Right lobe of liver (tissue), 6 donors: ENCODE results near the gene R3HDM2. TPM values are rescaled to one million over a fixed set of nuclear protein-coding genes. Genes with fewer than 3 reads are reported as not detected.

Source experiments
- ATAC-seq, 4 donors: fragments of 200-7000 bp; cut with Tn5 transposase; one replicate each; pipeline ENCODE4 v1.9.1; 2020; ENCODE audit warnings: mild to moderate bottlenecking in 4 of 4, moderate library complexity in 4 of 4
- DNase-seq, 3 donors: peaks; one replicate each; pipeline ENCODE4 v3.0.0-alpha.2; 2020
- H3K27ac ChIP-seq, 3 donors: fragments of 200-600 bp; one replicate each; pipeline ENCODE4 v1.8.0; 2022
- H3K27me3 ChIP-seq, 2 donors: fragments of 200-600 bp; one replicate each; pipeline ENCODE4 v1.8.0; 2022
- H3K36me3 ChIP-seq, 4 donors: fragments of 200-600 bp; sonication (generic) in 1 of 4; one replicate each; pipeline versions ENCODE4 v1.5.1 to v1.8.0; 2017 to 2022; ENCODE audit warnings: control low read depth in 1 of 4
- H3K4me1 ChIP-seq, 4 donors: fragments of 200-600 bp; sonication (generic) in 1 of 4; one replicate each; pipeline versions ENCODE4 v1.5.1 to v1.8.0; 2017 to 2022; ENCODE audit warnings: control low read depth in 1 of 4
- H3K4me3 ChIP-seq, 3 donors: fragments of 200-600 bp; one replicate each; pipeline ENCODE4 v1.8.0; 2022
- H3K9me3 ChIP-seq, 4 donors: fragments of 200-600 bp; sonication (generic) in 1 of 4; one replicate each; pipeline versions ENCODE4 v1.5.1 to v1.8.0; 2017 to 2022; ENCODE audit warnings: control low read depth in 1 of 4
- POLR2A ChIP-seq: fragments of 450-650 bp; IDR thresholded peaks from one replicate; pipeline ENCODE4 v1.6.1; 2017; ENCODE audit warnings: antibody characterized with exemption, mild to moderate bottlenecking
- WGBS: methylation state at CpG from one replicate; pipeline ENCODE4 v1.1.6; 2018; ENCODE audit warnings: low coverage, low lambda C conversion rate; ENCODE audit not compliant: insufficient coverage; ENCODE audit errors: missing lambda C conversion rate; 5-methylcytosine and 5-hydroxymethylcytosine counted together
- intact Hi-C, 2 donors: fragments of 100-400 bp; cut with DNase I; formaldehyde crosslinking; loops; one replicate each; pipeline versions ENCODE4 v1.11.2 to v1.14.1; 2022
- total RNA-seq, 6 experiments: library from RNA; depleted of rRNA in 2 of 6; stranded (reverse); fragments of >200 nt in 2 of 6; fragmentation: NEBNext Ultra II Directional in 3 of 6; extraction: Animal tissue kit (Norgen Biotek cat#: 25700) in 3 of 6; gene quantifications; one replicate each; pipeline versions ENCODE4 v1.1.0 to v1.2.4, GENCODE V29; 2016 to 2023
- TF ChIP-seq, protein P1 (sequence below), 4 donors: fragments of 200-600 bp in 3 of 4; fragments of 450-650 bp in 1 of 4; IDR thresholded peaks; one replicate each; pipeline versions ENCODE4 v1.5.1 to v1.8.0; 2016 to 2022; ENCODE audit warnings: antibody characterized with exemption in 4 of 4, mild to moderate bottlenecking in 2 of 4
- donor health status: DM: no; HTN: yes; CAD: no.
- donor health status: DM: no; HTN: no; CAD: no.
- donor health status: DM: no; HTN: no; CAD: no.
- donor health status: DM: no; HTN: yes; CAD: no.
- donor health status: DM: no; HTN: yes; CAD: no.

Gene R3HDM2
- total RNA-seq, 6 experiments from 2014 or later = 25.3 to 48.0 (median 35.9) TPM

DNA sequence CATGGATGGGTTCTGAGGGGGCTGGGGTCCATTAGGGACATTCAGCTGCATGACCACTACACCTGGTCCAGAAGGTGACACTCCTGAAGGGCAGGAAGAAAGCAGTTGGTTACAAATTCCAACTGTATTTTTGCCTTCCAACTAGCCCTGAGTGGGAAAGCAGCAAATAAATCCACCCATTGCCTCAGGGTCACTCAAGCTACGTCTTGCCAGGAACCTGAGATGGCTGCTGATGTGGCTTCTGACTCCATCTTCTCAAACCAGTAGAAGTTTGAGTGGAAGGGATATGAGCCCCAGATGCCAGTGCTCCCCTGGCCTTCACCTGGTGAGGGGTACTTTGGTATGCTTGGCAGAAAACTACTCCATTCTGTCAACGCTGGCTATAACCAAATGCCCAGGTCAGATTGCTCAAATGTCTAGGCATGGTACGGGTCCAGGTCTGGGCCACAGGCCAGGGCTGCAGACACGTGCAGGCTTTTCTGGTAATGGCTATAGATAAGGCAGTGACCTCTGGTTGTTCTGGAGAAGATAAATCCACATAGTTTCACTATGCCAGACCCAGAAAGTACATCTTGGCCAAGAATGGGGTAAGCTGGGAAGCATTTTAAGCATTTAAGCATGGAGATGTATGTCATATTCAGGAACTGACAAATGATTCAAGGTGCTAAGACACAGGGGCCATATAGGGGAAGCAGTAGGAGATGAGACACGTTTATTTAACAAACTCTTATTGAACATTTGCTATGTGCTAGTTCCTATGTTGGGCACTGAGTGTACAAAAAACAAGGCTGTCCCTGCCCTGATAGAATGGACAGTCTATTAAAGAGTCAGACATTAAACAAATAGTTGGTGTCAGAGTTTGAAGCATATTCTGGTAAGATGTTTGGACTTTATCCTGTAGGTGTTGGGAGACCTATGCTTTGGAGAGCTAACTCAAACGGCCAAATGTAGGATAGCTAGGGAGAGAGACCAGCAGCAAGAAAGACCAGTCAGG, 171.6 kb downstream of the R3HDM2 start:
- Histone ChIP-seq H3K27me3 (no peaks in the 10 kb centered on the region), H3K4me3 (peak overlapping the region in 2 of 3 donors; percentile 17 to 44), H3K27ac (peak overlapping the region; percentile 82 to 88 (median 87)), H3K9me3 (no peaks in the 10 kb centered on the region), H3K4me1 (peaks cover 0 to 63% (median 35%) of the 10 kb centered on the region in 4 donors), H3K36me3 (peaks cover 5 to 27% (median 16%) of the 10 kb centered on the region in 4 donors)
- ATAC-seq = peak; percentile 65 to 82 (median 76)
- peak; percentile 77 to 93 (median 88) for DNase-seq
- peak; percentile 78 for TF ChIP-seq POLR2A
- TF ChIP-seq, protein P1, sequence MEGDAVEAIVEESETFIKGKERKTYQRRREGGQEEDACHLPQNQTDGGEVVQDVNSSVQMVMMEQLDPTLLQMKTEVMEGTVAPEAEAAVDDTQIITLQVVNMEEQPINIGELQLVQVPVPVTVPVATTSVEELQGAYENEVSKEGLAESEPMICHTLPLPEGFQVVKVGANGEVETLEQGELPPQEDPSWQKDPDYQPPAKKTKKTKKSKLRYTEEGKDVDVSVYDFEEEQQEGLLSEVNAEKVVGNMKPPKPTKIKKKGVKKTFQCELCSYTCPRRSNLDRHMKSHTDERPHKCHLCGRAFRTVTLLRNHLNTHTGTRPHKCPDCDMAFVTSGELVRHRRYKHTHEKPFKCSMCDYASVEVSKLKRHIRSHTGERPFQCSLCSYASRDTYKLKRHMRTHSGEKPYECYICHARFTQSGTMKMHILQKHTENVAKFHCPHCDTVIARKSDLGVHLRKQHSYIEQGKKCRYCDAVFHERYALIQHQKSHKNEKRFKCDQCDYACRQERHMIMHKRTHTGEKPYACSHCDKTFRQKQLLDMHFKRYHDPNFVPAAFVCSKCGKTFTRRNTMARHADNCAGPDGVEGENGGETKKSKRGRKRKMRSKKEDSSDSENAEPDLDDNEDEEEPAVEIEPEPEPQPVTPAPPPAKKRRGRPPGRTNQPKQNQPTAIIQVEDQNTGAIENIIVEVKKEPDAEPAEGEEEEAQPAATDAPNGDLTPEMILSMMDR (IDR thresholded peaks at IDR 0.05) = no peak
- 19% methylated on average over 5 of the region's 6 CpGs for WGBS
- intact Hi-C loops = no loop called here

DNA sequence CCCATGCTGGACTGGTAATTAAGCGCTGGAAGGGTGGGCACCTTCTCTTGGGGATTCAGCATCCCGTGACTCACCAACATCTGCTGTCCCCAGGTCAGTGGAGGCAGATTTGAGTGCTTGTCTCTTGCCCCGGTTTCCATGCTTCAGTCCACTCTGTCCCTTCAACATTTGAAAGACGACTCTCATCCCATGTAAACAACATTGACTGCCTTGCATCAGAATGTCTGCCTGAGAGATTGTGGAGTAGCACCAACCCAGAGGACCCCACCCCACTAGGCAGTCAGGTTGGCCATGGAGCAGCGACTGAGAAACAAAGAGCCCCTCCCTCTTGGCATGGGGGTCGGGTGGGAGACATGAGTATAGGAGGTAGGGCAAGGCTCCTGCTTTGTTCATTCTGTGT, 174.9 kb downstream of the R3HDM2 start:
- no peaks in the 10 kb centered on the region for H3K9me3 ChIP-seq
- no peak for DNase-seq
- ATAC-seq = no peak
- intact Hi-C loops = no loop called here
- H3K36me3 ChIP-seq = peaks cover 5 to 27% (median 16%) of the 10 kb centered on the region in 4 donors
- WGBS = 95% methylated on average over 5 of the region's 6 CpGs
- H3K27me3 ChIP-seq = no peaks in the 10 kb centered on the region
- TF ChIP-seq, protein P1 (IDR thresholded peaks at IDR 0.05) = no peak
- no peak for TF ChIP-seq POLR2A
- peaks cover 0 to 32% (median 17%) of the 10 kb centered on the region in 4 donors for H3K4me1 ChIP-seq
- H3K4me3 ChIP-seq = no peak overlapping the region
- no peak overlapping the region for H3K27ac ChIP-seq

DNA sequence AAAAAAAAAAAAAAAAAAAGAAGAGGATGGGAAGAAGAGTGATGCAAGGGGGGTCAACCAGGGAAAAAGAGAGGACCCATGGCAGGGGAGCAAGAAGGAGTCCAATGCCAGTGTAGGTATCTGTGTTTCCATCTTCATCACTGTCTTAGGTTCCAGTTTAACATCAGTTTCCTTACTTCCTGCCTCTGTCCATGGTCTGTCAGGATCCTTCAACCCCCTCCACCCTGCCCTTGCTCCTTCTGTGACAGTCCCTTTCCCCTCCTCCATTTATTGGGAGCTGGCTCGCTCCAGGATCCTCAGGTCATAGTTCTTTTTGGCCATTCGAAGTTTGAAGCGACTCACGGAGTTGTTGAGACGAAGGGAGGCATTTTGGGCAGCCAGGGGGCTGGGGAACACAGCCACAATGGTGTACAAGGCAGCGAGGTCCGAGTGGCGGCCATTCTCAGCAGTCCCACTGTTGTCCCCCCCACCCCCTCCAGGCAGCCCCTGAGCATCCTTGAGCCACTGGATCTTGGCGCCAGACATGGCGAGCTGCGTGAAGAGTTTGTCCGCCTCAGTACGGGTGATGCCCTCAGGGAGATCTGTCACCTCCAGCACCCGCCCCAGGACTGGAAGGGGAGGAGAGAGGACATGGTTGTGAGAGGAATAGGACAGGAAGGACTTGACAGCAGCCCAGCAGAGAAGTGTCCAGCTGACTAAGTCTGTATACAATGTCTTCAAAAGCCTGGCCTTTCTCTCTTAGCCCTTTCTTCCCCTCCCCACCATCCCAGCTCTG, 176.2 kb downstream of the R3HDM2 start:
- H3K9me3 ChIP-seq = no peaks in the 10 kb centered on the region
- ATAC-seq (no peak), DNase-seq (no peak)
- 94% methylated on average over 5 of the region's 14 CpGs for WGBS
- peaks cover 0 to 20% (median 8%) of the 10 kb centered on the region in 4 donors for H3K4me1 ChIP-seq
- TF ChIP-seq POLR2A = no peak
- TF ChIP-seq, protein P1 (IDR thresholded peaks at IDR 0.05) = no peak
- no peaks in the 10 kb centered on the region for H3K27me3 ChIP-seq
- H3K36me3 ChIP-seq = peaks cover 5 to 27% (median 16%) of the 10 kb centered on the region in 4 donors
- H3K4me3 ChIP-seq = no peak overlapping the region
- H3K27ac ChIP-seq = no peak overlapping the region
- intact Hi-C loops = no loop called here

DNA sequence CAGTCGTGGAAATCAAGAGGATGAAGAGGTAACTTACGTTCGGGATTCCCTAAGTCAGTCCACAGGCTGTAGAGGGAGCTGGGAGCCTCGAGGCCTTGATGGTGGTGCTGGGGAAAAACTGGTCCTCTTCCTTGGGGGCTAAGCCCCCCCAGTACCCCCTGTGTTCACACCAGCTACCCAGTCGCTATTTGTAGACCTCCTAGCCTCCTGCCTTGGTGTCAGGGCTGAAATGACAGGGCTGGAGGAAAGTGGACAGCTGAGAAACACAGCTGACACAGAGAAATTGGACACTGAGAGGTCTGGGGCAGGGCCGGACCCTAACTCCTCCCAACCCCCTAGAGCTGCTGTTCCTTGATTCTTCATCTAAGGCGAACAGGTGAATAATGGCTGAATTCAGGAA, 179.9 kb downstream of the R3HDM2 start, which contains the start of gene STAC3:
STAC3 (minus strand) TSS at position 232 of the 400 bp plus-strand sequence. CDS start 1,551 bp downstream, outside the sequence.
- ATAC-seq (no peak), DNase-seq (peak in 1 of 3 donors; percentile 22)
- no peak within 1 kb of the TSS for H3K27ac ChIP-seq
- no peaks in the 10 kb centered on the region for H3K4me1 ChIP-seq
- H3K4me3 ChIP-seq = no peak within 1 kb of the TSS
- H3K36me3 ChIP-seq = peaks cover 0 to 7% (median 1%) of the 10 kb centered on the region in 4 donors
- WGBS = 70% methylated on average over 6 of the region's 7 CpGs
- intact Hi-C loops = no loop called here
- no peaks in the 10 kb centered on the region for H3K9me3 ChIP-seq
- TF ChIP-seq, protein P1 (IDR thresholded peaks at IDR 0.05) = no peak
- TF ChIP-seq POLR2A = no peak
- H3K27me3 ChIP-seq = no peaks in the 10 kb centered on the region
